ENCODE data around the gene TUT4. TPM values are rescaled to one million over a fixed set of nuclear protein-coding genes. Genes with fewer than 3 reads are reported as not detected.

The TUT4 gene
- total and polyA plus RNA-seq, 2 of the 4 experiments (the other 2 are of a cell fraction), result 10.9 to 40.0 TPM

GRCh38 chr1:52402860-52403240 lies 150.0 kb downstream of the TUT4 start (continued):
- TF ChIP-seq CEBPB (IDR thresholded peaks at IDR 0.05; ENCODE audit: low read depth, low read length), result no peak
- no peak for TF ChIP-seq CHD1 (IDR thresholded peaks at IDR 0.05; ENCODE audit: low read depth, low read length)
- no peak for TF ChIP-seq POLR2A (IDR thresholded peaks at IDR 0.05; ENCODE audit: low read depth, low read length)
- TF ChIP-seq NFE2L2 (IDR thresholded peaks at IDR 0.05; ENCODE audit: low read depth, low read length), result no peak

GRCh38 chr1:52400131-52400530 lies 152.8 kb downstream of the TUT4 start:
- peaks cover 10 to 32% of the 10 kb centered on the region in 2 experiments; a peak in 3 of 4 replicates for H3K79me1 ChIP-seq (ENCODE audit: low read depth in 1 of 2, low read length in 2 of 2)
- H3K4me1 ChIP-seq (ENCODE audit: control insufficient read depth, insufficient read depth, low read length), result no peaks in the 10 kb centered on the region
- POLR2A ChIA-PET (ENCODE audit: unreplicated experiment), result no interaction called here
- no peaks in the 10 kb centered on the region for H4K20me1 ChIP-seq (ENCODE audit: insufficient read depth, low read length)
- no peak overlapping the region for H2AFZ ChIP-seq (replicated peaks; ENCODE audit: low read length, poor library complexity)
- no peak overlapping the region for H2BK15ac ChIP-seq (ENCODE audit: low read depth, low read length)
- H3K9ac ChIP-seq (ENCODE audit: low read depth, low read length), result no peak overlapping the region
- no peaks in the 10 kb centered on the region for H3K27me3 ChIP-seq (ENCODE audit: control insufficient read depth, insufficient read depth, low read length)
- no peak overlapping the region for H3K56ac ChIP-seq (ENCODE audit: extremely low read depth, insufficient read depth, low read length)
- no peak overlapping the region for H3K4ac ChIP-seq (ENCODE audit: low read depth, low read length)
- no peak overlapping the region for H3K23ac ChIP-seq (ENCODE audit: low read depth, low read length)
- ATAC-seq (ENCODE audit: low read depth) (no peak), DNase-seq (no peak)
- H2BK120ac ChIP-seq (ENCODE audit: low read depth, low read length), result no peak overlapping the region
- no peak overlapping the region for H2BK20ac ChIP-seq (ENCODE audit: low read depth, low read length)
- intact Hi-C loops (cut with micrococcal nuclease) (no loop called here), in situ Hi-C loops (cut with MboI; ENCODE audit: low sequenced_read_pairs) (loop anchor here (10.0 kb wide), 1 partner anchor 285 kb away; no protein-coding TSS in a partner anchor), dilution Hi-C loops (cut with HindIII; ENCODE audit: low sequenced_read_pairs, unreplicated experiment) (no loop called here)
- H4K5ac ChIP-seq (ENCODE audit: low read depth, low read length), result no peak overlapping the region
- no peak overlapping the region for H2BK5ac ChIP-seq (ENCODE audit: low read depth, low read length, poor library complexity, severe bottlenecking)
- 64% methylated on average over 2 of the region's 6 CpGs; no CpG with 5 or more reads in 1 of the 2 experiments for WGBS, 2 experiments (ENCODE audit: extremely low coverage in 2 of 2, insufficient read length in 1 of 2)
- no peak overlapping the region for H2AK9ac ChIP-seq (replicated peaks; ENCODE audit: low read depth, low read length, poor library complexity)
- H3K9me3 ChIP-seq (ENCODE audit: control insufficient read depth, insufficient read depth, low read length), result no peaks in the 10 kb centered on the region
- H3K4me3 ChIP-seq (ENCODE audit: insufficient read depth, low read depth, low read length), result no peak overlapping the region
- no peaks in the 10 kb centered on the region for H3K9me1 ChIP-seq (ENCODE audit: insufficient read depth, low read length)
- no peak overlapping the region for H4K8ac ChIP-seq (ENCODE audit: low read depth in 2 of 2, low read length in 2 of 2)
- no TSS peak for BruUV-seq (replicated peaks)
- no peak overlapping the region for H3K18ac ChIP-seq (ENCODE audit: low read depth, low read length)
- no peak overlapping the region for H2AK5ac ChIP-seq (ENCODE audit: low read depth, low read length)
- H3K14ac ChIP-seq (replicated peaks; ENCODE audit: low read depth, low read length), result no peak overlapping the region
- H3K27ac ChIP-seq (ENCODE audit: insufficient read depth, low read length), result no peak overlapping the region
- CTCF ChIA-PET, result no interaction called here
- H3K36me3 ChIP-seq (ENCODE audit: control insufficient read depth, insufficient read depth, low read length), result peaks cover 8% of the 10 kb centered on the region
- H4K91ac ChIP-seq (ENCODE audit: insufficient read depth, low read depth, low read length), result no peak overlapping the region
- no peak overlapping the region for H3K4me2 ChIP-seq (ENCODE audit: low read depth, low read length)
- TF ChIP-seq POLR2A (IDR thresholded peaks at IDR 0.05; ENCODE audit: low read depth, low read length) (no peak), CTCF (conservative IDR thresholded peaks at IDR 0.05; ENCODE audit: low read depth, low read length) (no peak), RFX5 (IDR thresholded peaks at IDR 0.05; ENCODE audit: low read depth, low read length) (no peak), USF2 (IDR thresholded peaks at IDR 0.05; ENCODE audit: low read depth, low read length) (no peak), FOS (IDR thresholded peaks at IDR 0.05; ENCODE audit: low read depth, low read length) (no peak), RCOR1 (IDR thresholded peaks at IDR 0.05; ENCODE audit: insufficient replicate concordance, low read length) (no peak), MXI1 (IDR thresholded peaks at IDR 0.05; ENCODE audit: borderline replicate concordance, low read depth, low read length) (no peak), MAZ (IDR thresholded peaks at IDR 0.05; ENCODE audit: borderline replicate concordance, low read depth, low read length) (no peak), NFE2L2 (IDR thresholded peaks at IDR 0.05; ENCODE audit: low read depth, low read length) (no peak), RAD21 (IDR thresholded peaks at IDR 0.05; ENCODE audit: low read length) (no peak), BHLHE40 (IDR thresholded peaks at IDR 0.05; ENCODE audit: low read depth, low read length) (no peak), SMC3 (IDR thresholded peaks at IDR 0.05; ENCODE audit: low read depth, low read length) (no peak), MAFK (IDR thresholded peaks at IDR 0.05; ENCODE audit: low read depth, low read length) (no peak), CEBPB (IDR thresholded peaks at IDR 0.05; ENCODE audit: low read depth, low read length) (no peak)
